Measurements from ENCODE around the gene ULK4.

The ULK4 gene

DNA sequence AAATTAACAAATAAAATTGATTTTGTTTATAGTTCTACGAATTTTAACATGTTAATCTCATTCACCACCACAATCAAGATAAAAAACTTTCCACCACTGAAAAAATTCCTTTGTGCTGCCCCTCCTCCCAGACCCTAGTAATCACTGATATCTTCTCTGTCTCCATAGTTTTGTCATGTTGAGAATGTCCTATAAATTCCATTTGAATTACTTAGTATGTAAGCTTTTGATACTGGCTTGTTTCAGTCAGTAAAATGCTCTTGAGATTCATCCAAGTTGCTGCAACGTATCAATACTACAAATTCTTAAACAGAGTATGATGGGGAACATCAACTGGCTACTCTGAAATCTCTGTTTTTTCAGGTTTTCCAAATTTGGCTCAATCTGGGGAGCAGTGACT, 633.0 kb downstream of the ULK4 start:
- no peak overlapping the region for H3K4me3 ChIP-seq (ENCODE audit: severe bottlenecking)
- H3K4me1 ChIP-seq (ENCODE audit: insufficient read depth, poor library complexity, severe bottlenecking): peaks cover 19% of the 10 kb centered on the region
- ATAC-seq (ENCODE audit: low read depth) (peak; percentile 20; the same call in 1 of the 3 replicates), DNase-seq (ENCODE audit: low spot score) (no peak)
- no peaks in the 10 kb centered on the region for H3K9me3 ChIP-seq (ENCODE audit: severe bottlenecking)
- no peaks in the 10 kb centered on the region for H3K27me3 ChIP-seq (ENCODE audit: insufficient read depth, poor library complexity, severe bottlenecking)
- H3K36me3 ChIP-seq (ENCODE audit: low read depth): no peaks in the 10 kb centered on the region
- TF ChIP-seq, protein P1, sequence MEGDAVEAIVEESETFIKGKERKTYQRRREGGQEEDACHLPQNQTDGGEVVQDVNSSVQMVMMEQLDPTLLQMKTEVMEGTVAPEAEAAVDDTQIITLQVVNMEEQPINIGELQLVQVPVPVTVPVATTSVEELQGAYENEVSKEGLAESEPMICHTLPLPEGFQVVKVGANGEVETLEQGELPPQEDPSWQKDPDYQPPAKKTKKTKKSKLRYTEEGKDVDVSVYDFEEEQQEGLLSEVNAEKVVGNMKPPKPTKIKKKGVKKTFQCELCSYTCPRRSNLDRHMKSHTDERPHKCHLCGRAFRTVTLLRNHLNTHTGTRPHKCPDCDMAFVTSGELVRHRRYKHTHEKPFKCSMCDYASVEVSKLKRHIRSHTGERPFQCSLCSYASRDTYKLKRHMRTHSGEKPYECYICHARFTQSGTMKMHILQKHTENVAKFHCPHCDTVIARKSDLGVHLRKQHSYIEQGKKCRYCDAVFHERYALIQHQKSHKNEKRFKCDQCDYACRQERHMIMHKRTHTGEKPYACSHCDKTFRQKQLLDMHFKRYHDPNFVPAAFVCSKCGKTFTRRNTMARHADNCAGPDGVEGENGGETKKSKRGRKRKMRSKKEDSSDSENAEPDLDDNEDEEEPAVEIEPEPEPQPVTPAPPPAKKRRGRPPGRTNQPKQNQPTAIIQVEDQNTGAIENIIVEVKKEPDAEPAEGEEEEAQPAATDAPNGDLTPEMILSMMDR (IDR thresholded peaks at IDR 0.05; ENCODE audit: poor library complexity, severe bottlenecking): no peak
- H3K27ac ChIP-seq (ENCODE audit: poor library complexity, severe bottlenecking): no peak overlapping the region

DNA sequence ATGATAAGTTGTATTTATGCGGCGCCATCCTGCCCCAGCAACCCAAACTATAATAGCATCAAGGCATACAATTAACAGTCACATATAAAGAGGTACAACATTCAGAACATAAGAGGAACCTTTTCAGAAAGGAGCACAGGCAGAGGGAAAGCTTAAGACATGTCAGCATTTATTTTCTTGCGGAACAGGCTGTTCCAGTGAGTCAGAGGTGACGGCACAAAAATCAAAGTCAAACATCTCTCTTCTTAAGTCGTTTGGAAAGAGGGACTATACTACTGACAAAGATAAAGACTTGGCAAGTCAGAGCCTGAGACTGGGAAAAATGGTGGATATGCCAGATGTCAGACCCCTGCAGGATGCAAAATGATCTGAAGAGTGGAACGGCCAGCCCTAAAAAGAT, 634.2 kb downstream of the ULK4 start:
- H3K4me1 ChIP-seq (ENCODE audit: insufficient read depth, poor library complexity, severe bottlenecking): peaks cover 19% of the 10 kb centered on the region
- no peak for DNase-seq (ENCODE audit: low spot score)
- H3K36me3 ChIP-seq (ENCODE audit: low read depth): no peaks in the 10 kb centered on the region
- no peaks in the 10 kb centered on the region for H3K27me3 ChIP-seq (ENCODE audit: insufficient read depth, poor library complexity, severe bottlenecking)
- no peaks in the 10 kb centered on the region for H3K9me3 ChIP-seq (ENCODE audit: severe bottlenecking)
- peak; percentile 90 for ATAC-seq (ENCODE audit: low read depth)
- TF ChIP-seq, protein P1 (IDR thresholded peaks at IDR 0.05; ENCODE audit: poor library complexity, severe bottlenecking): no peak
- no peak overlapping the region for H3K4me3 ChIP-seq (ENCODE audit: severe bottlenecking)
- H3K27ac ChIP-seq (ENCODE audit: poor library complexity, severe bottlenecking): no peak overlapping the region

DNA sequence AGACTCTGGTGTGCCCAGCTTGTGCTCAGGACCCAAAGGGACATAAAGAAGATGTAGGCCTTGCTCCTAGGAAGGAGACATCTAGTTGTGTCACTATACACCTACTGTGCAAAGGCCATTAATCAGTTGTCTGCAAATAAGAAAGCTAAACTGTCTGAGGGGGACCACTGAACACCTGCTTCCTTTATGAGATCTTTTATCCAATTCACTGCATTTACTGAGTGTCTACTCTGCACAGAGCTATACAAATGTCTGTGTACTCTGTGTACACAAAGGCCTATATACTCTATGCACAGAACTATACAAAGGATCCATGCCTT, 637.8 kb downstream of the ULK4 start:
- Histone ChIP-seq H3K9me3 (ENCODE audit: severe bottlenecking) (no peaks in the 10 kb centered on the region), H3K27me3 (ENCODE audit: insufficient read depth, poor library complexity, severe bottlenecking) (no peaks in the 10 kb centered on the region), H3K36me3 (ENCODE audit: low read depth) (no peaks in the 10 kb centered on the region), H3K4me1 (ENCODE audit: insufficient read depth, poor library complexity, severe bottlenecking) (peaks cover 15% of the 10 kb centered on the region), H3K4me3 (ENCODE audit: severe bottlenecking) (no peak overlapping the region), H3K27ac (ENCODE audit: poor library complexity, severe bottlenecking) (no peak overlapping the region)
- no peak for ATAC-seq (ENCODE audit: low read depth)
- TF ChIP-seq, protein P1 (IDR thresholded peaks at IDR 0.05; ENCODE audit: poor library complexity, severe bottlenecking): no peak
- DNase-seq (ENCODE audit: low spot score): no peak

GRCh38 chr3:41323467-41324155, 638.3 kb downstream of the ULK4 start:
- no peak overlapping the region for H3K27ac ChIP-seq (ENCODE audit: poor library complexity, severe bottlenecking)
- H3K4me3 ChIP-seq (ENCODE audit: severe bottlenecking): no peak overlapping the region
- TF ChIP-seq, protein P1 (IDR thresholded peaks at IDR 0.05; ENCODE audit: poor library complexity, severe bottlenecking): no peak
- DNase-seq (ENCODE audit: low spot score): no peak
- peaks cover 10% of the 10 kb centered on the region for H3K4me1 ChIP-seq (ENCODE audit: insufficient read depth, poor library complexity, severe bottlenecking)
- H3K9me3 ChIP-seq (ENCODE audit: severe bottlenecking): no peaks in the 10 kb centered on the region
- no peaks in the 10 kb centered on the region for H3K36me3 ChIP-seq (ENCODE audit: low read depth)
- H3K27me3 ChIP-seq (ENCODE audit: insufficient read depth, poor library complexity, severe bottlenecking): no peaks in the 10 kb centered on the region
- ATAC-seq (ENCODE audit: low read depth): no peak

GRCh38 chr3:41321642-41321980, 640.3 kb downstream of the ULK4 start:
- no peak for ATAC-seq (ENCODE audit: low read depth)

More at GRCh38 chr3:41321642-41321980, 640.3 kb downstream of the ULK4 start:
- no peak overlapping the region for H3K4me3 ChIP-seq (ENCODE audit: severe bottlenecking)
- H3K4me1 ChIP-seq (ENCODE audit: insufficient read depth, poor library complexity, severe bottlenecking): no peaks in the 10 kb centered on the region
- H3K27ac ChIP-seq (ENCODE audit: poor library complexity, severe bottlenecking): no peak overlapping the region
- H3K36me3 ChIP-seq (ENCODE audit: low read depth): no peaks in the 10 kb centered on the region
- no peaks in the 10 kb centered on the region for H3K27me3 ChIP-seq (ENCODE audit: insufficient read depth, poor library complexity, severe bottlenecking)
- no peak for DNase-seq (ENCODE audit: low spot score)
- no peaks in the 10 kb centered on the region for H3K9me3 ChIP-seq (ENCODE audit: severe bottlenecking)
- TF ChIP-seq, protein P1 (IDR thresholded peaks at IDR 0.05; ENCODE audit: poor library complexity, severe bottlenecking): no peak
